Prostate gland (tissue), 2 donors: Measurements from ENCODE around the gene TPCN1. TPM values are rescaled to one million over a fixed set of nuclear protein-coding genes. Genes with fewer than 3 reads are reported as not detected.

Source experiments
- DNase-seq: peaks from one replicate; pipeline ENCODE4 v3.0.0-alpha.2; 2019; ENCODE audit warnings: low spot score
- H3K27ac ChIP-seq, 2 donors: fragments of 200-600 bp; sonication (generic); 2 replicates each; pipeline ENCODE4 v1.5.1; 2017 to 2019
- H3K27me3 ChIP-seq: fragments of 200-600 bp; sonication (generic); replicated peaks from 2 replicates; pipeline ENCODE4 v1.5.1; 2019; ENCODE audit not compliant: insufficient read depth
- H3K36me3 ChIP-seq, 2 donors: fragments of 200-600 bp; sonication (generic); 1 replicate in 1 of 2; 2 replicates in 1 of 2; pipeline versions ENCODE4 v1.5.1 to v1.8.1; 2017 to 2019
- H3K4me1 ChIP-seq: fragments of 200-600 bp; sonication (generic); replicated peaks from 2 replicates; pipeline ENCODE4 v1.5.1; 2019
- H3K4me3 ChIP-seq, 2 donors: fragments of 200-600 bp; sonication (generic); 2 replicates each; pipeline ENCODE4 v1.5.1; 2017 to 2019
- H3K9me3 ChIP-seq: fragments of 200-600 bp; sonication (generic); 2 replicates; pipeline ENCODE4 v1.5.1; 2017
- POLR2A ChIP-seq: fragments of 450-650 bp; IDR thresholded peaks from one replicate; pipeline ENCODE4 v1.6.1; 2016; ENCODE audit warnings: antibody characterized with exemption, mild to moderate bottlenecking
- POLR2AphosphoS5 ChIP-seq: sonication (generic); formaldehyde crosslinking; IDR thresholded peaks from one replicate; pipeline ENCODE4 v1.6.1; 2017; ENCODE audit warnings: antibody characterized with exemption
- WGBS: methylation state at CpG from one replicate; pipeline ENCODE4 v1.1.5; 2018; 5-methylcytosine and 5-hydroxymethylcytosine counted together
- intact Hi-C: fragments of 100-400 bp; cut with DNase I; formaldehyde crosslinking; loops from one replicate; pipeline ENCODE4 v1.14.2; 2022
- total RNA-seq, 2 donors: library from RNA; depleted of rRNA; stranded (reverse); fragments of >200 nt; gene quantifications; one replicate each; pipeline ENCODE4 v1.1.0, GENCODE V29; 2016
- TF ChIP-seq, protein P1 (sequence below), 4 experiments: fragments of 200-600 bp in 2 of 4; fragments of 450-650 bp in 2 of 4; sonication (generic) in 2 of 4; IDR thresholded peaks; 1 replicate in 3 of 4; 2 replicates in 1 of 4; pipeline ENCODE4 v1.5.1; 2016 to 2019; ENCODE audit warnings: antibody characterized with exemption in 4 of 4, mild to moderate bottlenecking in 2 of 4, moderate library complexity in 2 of 4

The TPCN1 gene
- total RNA-seq, 2 donors from 2014 or later, result 52.6 to 65.3 TPM

DNA sequence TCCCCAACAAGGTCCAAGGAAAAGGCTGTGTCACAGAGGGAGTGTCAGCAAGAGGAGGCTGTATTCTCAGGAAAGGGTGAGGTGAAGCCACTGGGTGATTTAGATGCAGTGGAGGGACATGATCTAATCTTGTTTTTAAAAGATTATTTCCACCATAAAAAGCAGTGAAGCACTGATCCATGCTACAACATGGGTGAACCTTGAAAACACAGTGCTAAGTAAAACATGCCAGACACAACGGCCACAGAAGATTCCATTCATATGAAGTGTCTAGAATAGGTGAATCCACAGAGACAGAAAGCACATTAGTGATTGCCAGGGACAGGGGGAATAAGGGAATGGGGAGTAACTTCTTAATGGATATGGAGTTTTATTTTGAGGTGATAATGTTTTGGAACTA lies 23.0 kb upstream of the TPCN1 start:
- no peaks in the 10 kb centered on the region for H3K9me3 ChIP-seq
- H3K27ac ChIP-seq, result no peak overlapping the region
- H3K4me3 ChIP-seq, result no peak overlapping the region
- no peaks in the 10 kb centered on the region for H3K4me1 ChIP-seq
- WGBS, result 65% methylated on average over 1 of the region's 1 CpG
- no peaks in the 10 kb centered on the region for H3K36me3 ChIP-seq
- TF ChIP-seq POLR2AphosphoS5, result no peak
- TF ChIP-seq, protein P1, sequence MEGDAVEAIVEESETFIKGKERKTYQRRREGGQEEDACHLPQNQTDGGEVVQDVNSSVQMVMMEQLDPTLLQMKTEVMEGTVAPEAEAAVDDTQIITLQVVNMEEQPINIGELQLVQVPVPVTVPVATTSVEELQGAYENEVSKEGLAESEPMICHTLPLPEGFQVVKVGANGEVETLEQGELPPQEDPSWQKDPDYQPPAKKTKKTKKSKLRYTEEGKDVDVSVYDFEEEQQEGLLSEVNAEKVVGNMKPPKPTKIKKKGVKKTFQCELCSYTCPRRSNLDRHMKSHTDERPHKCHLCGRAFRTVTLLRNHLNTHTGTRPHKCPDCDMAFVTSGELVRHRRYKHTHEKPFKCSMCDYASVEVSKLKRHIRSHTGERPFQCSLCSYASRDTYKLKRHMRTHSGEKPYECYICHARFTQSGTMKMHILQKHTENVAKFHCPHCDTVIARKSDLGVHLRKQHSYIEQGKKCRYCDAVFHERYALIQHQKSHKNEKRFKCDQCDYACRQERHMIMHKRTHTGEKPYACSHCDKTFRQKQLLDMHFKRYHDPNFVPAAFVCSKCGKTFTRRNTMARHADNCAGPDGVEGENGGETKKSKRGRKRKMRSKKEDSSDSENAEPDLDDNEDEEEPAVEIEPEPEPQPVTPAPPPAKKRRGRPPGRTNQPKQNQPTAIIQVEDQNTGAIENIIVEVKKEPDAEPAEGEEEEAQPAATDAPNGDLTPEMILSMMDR (IDR thresholded peaks at IDR 0.05), result no peak
- no peak for TF ChIP-seq POLR2A
- intact Hi-C loops, result loop anchor here (10.0 kb wide), 2 partner anchors 117 to 227 kb away; partner anchors contain the start of gene SDSL
- H3K27me3 ChIP-seq, result no peaks in the 10 kb centered on the region
- no peak for DNase-seq

DNA sequence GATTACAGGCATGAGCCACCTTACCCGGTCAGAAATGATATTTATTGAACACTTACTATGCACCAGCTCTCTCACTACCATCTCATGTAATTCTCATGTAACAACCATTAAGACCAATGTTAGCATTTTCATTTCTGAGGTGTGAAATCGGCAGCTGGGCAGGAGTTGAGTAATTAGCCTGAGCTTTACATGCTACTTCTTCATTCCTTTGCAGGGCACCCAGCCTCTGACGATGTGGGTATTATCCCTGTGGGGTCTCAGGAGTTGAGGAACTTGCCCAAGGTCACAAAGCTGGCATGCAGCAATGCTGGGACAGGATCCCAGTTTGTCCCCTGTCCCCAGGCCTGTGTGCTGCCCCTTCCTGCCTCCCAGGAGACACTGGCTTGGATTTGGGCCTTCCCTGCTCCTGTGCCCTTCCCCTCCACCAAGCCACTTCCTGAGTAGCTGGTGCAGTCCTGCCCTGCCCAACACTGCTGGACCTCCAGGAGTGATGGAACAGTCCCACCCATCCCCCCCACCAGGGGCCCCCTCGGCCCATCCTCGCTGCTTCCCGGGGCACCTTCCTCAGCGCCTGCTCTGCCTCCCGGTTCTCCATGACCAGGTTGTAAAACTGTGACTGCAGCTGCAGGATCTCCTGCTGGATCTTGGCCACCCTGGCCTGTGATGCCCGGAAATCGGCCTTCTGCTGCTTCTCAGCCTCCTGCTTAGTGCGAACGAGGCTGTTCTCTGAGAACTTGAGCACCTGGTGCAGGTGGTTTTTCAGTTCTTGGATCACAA lies 21.1 kb upstream of the TPCN1 start:
- Histone ChIP-seq H3K4me3 (no peak overlapping the region), H3K9me3 (no peaks in the 10 kb centered on the region), H3K36me3 (no peaks in the 10 kb centered on the region), H3K4me1 (no peaks in the 10 kb centered on the region), H3K27me3 (no peaks in the 10 kb centered on the region), H3K27ac (no peak overlapping the region)
- WGBS, result 81% methylated on average over 12 of the region's 12 CpGs
- intact Hi-C loops, result no loop called here
- no peak for TF ChIP-seq POLR2AphosphoS5
- TF ChIP-seq POLR2A, result no peak
- TF ChIP-seq, protein P1 (IDR thresholded peaks at IDR 0.05), result no peak
- no peak for DNase-seq

DNA sequence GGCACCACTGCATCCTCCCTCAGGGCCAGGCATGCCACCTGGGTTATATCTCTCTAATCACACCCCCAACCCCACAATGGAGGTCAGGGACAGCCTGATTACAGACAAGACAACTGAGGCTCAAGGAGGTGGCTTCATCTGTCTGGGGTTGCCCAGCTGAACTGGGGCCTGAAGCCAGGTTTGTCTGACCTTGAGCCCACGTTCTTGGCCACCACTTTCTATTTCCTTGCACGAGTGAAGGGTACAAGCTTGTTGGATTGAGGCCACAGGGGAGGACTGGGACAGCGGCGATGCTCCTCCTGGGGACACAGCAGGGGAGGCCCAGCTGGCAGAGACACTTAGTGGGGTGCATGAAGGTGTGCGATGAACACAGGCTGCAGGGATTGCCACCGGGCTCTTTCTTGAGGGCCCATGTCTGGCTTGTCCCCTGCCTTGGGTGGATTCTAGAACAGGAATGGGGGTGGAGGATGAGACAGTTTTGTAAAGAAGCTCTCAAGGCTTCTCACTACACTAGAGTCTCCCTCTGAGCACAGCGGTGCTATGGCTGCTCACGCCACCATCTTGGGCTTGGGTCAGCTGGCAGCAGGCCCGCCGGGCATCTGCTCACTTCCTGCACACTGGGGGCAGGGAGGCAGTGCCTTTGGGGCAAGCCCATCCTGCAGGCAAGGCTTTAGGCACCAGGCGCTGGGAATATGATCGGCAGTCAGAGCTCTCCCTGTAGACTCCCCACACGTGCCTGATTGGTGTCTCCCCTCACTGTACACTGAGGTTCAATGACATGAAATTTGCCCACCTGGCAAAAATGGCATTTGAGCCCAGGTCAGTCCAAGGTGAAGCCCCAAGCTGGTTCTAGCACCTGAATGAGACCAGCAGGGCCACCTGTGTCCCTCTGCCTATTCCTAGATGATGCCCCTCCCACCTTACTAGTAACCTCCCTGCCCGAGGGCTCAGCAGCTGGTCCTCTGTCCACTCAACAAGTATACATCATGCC lies 19.8 kb upstream of the TPCN1 start:
- no peak overlapping the region for H3K27ac ChIP-seq
- DNase-seq, result no peak
- intact Hi-C loops, result no loop called here
- H3K4me1 ChIP-seq, result no peaks in the 10 kb centered on the region
- WGBS, result 80% methylated on average over 14 of the region's 14 CpGs
- no peak overlapping the region for H3K4me3 ChIP-seq
- no peaks in the 10 kb centered on the region for H3K9me3 ChIP-seq
- no peaks in the 10 kb centered on the region for H3K36me3 ChIP-seq
- TF ChIP-seq POLR2AphosphoS5 (no peak), POLR2A (no peak)
- TF ChIP-seq, protein P1 (IDR thresholded peaks at IDR 0.05), result no peak
- no peaks in the 10 kb centered on the region for H3K27me3 ChIP-seq

DNA sequence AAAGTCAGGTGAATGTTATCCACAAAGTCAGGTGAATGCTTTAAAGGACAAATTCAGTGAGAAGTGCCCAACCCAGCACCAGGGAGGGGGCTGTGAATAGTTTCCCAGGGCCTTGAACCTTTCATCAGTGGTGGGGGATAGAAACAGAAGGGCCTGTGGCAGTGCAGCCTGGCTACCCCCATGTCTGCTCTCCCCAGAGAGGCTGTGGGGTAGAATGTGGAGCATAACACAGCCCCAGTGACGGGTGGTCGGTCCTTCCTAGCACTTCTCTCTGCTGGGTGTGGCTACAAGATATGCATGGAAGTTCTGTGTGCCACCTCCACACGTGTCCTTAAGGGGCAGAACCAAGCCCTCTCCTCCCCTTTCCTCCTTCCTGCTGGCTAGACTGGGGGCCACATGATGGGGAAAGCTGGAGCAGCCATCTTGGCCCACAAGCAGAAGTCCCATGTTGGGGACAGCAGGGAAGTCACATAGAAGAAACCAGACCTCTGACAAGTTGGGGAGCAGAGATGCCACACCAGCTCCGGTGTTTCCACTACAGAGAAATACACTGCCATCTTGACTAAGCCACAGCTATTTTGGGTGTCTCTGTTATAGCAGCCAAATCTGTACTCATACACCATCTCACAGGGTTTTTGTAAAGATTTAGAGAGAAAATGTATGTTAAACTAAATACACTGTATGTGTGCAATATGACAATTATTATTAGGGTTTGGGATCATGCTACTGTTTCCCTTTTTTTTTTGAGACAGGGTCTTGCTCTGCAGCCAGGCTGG lies 18.8 kb upstream of the TPCN1 start:
- no peaks in the 10 kb centered on the region for H3K36me3 ChIP-seq
- H3K27ac ChIP-seq, result no peak overlapping the region
- TF ChIP-seq POLR2A (no peak), POLR2AphosphoS5 (no peak)
- TF ChIP-seq, protein P1 (IDR thresholded peaks at IDR 0.05), result no peak
- no peaks in the 10 kb centered on the region for H3K9me3 ChIP-seq
- intact Hi-C loops, result no loop called here
- no peaks in the 10 kb centered on the region for H3K4me1 ChIP-seq
- DNase-seq, result no peak
- no peak overlapping the region for H3K4me3 ChIP-seq
- 84% methylated on average over 4 of the region's 4 CpGs for WGBS
- H3K27me3 ChIP-seq, result no peaks in the 10 kb centered on the region
